H1 (cell line): ENCODE measurements around the gene ARSB. TPM values are rescaled to one million over a fixed set of nuclear protein-coding genes. Genes with fewer than 3 reads are reported as not detected.

Source experiments
- CTCF ChIA-PET: fragments of 300-600 bp; sonication (Branson Sonifier 250); formaldehyde crosslinking; loops from one replicate; lab custom pipeline; 2021; ENCODE audit not compliant: partially characterized antibody; lab: Charles Lee
- POLR2A ChIA-PET: fragments of 300-600 bp; sonication (Branson Sonifier 250); formaldehyde crosslinking; loops from one replicate; lab custom pipeline; 2021; ENCODE audit warnings: inconsistent platforms; ENCODE audit not compliant: partially characterized antibody; lab: Charles Lee
- DNase-seq, 2 experiments: peaks; one replicate each; pipeline versions ENCODE4 v3.0.0 to v3.0.0-alpha.2; 2010 to 2022; ENCODE audit warnings: low spot score in 2 of 2, low read depth in 1 of 2, mixed read lengths in 1 of 2
- FAIRE-seq: peaks from 2 replicates; lab custom pipeline; 2011; peaks lifted over from hg19 to GRCh38; lab: Jason Lieb, UNC
- H2AFZ ChIP-seq: 2 replicates; pipeline ENCODE4 v1.8.1; 2012; ENCODE audit warnings: low read length, inconsistent platforms
- H2AK5ac ChIP-seq: 2 replicates; pipeline ENCODE4 v1.6.1; 2013; ENCODE audit warnings: low read depth, low read length
- H2BK120ac ChIP-seq: replicated peaks from 2 replicates; pipeline ENCODE3; 2013; ENCODE audit warnings: low read depth, low read length, inconsistent platforms
- H2BK12ac ChIP-seq: 2 replicates; pipeline ENCODE4 v1.6.1; 2013; ENCODE audit warnings: low read depth, low read length
- H2BK15ac ChIP-seq: 2 replicates; pipeline ENCODE4 v1.6.1; 2013; ENCODE audit warnings: low read length
- H2BK20ac ChIP-seq: 2 replicates; pipeline ENCODE4 v1.6.1; 2013; ENCODE audit warnings: low read length
- H2BK5ac ChIP-seq: 2 replicates; pipeline ENCODE4 v1.6.1; 2013; ENCODE audit warnings: low read depth, low read length
- H3K14ac ChIP-seq: 2 replicates; pipeline ENCODE4 v1.6.1; 2013; ENCODE audit warnings: inconsistent platforms; ENCODE audit not compliant: insufficient read length
- H3K18ac ChIP-seq: 2 replicates; pipeline ENCODE4 v1.6.1; 2013; ENCODE audit warnings: low read length; ENCODE audit errors: extremely low read depth
- H3K23ac ChIP-seq: 2 replicates; pipeline ENCODE4 v1.6.1; 2013; ENCODE audit warnings: inconsistent platforms; ENCODE audit not compliant: insufficient read length
- H3K23me2 ChIP-seq: 2 replicates; pipeline ENCODE4 v1.6.1; 2013; ENCODE audit warnings: low read depth, low read length
- H3K27ac ChIP-seq: 2 replicates; pipeline ENCODE4 v1.6.1; 2011; ENCODE audit warnings: low read depth, low read length, inconsistent platforms
- H3K27me3 ChIP-seq, 4 experiments: replicated peaks in 1 of 4; 1 replicate in 1 of 4; 2 replicates in 3 of 4; pipeline versions ENCODE4 v1.6.1 to v1.8.1; 2011 to 2013; ENCODE audit warnings: low read length in 3 of 4, mild to moderate bottlenecking in 3 of 4, inconsistent platforms in 2 of 4, mixed read lengths in 2 of 4, moderate library complexity in 1 of 4; ENCODE audit not compliant: control insufficient read depth in 3 of 4, insufficient read depth in 3 of 4; ENCODE audit errors: extremely low read depth in 1 of 4
- H3K36me3 ChIP-seq, 4 experiments: 2 replicates each; pipeline versions ENCODE4 v1.6.1 to v1.8.1; 2011 to 2013; ENCODE audit warnings: mild to moderate bottlenecking in 4 of 4, low read length in 3 of 4, moderate library complexity in 2 of 4, control low read depth in 1 of 4, inconsistent platforms in 1 of 4; ENCODE audit not compliant: insufficient read depth in 4 of 4, control insufficient read depth in 2 of 4
- H3K4ac ChIP-seq: replicated peaks from 2 replicates; pipeline ENCODE3; 2013; ENCODE audit warnings: low read length, low read depth, mixed read lengths, inconsistent platforms; ENCODE audit not compliant: insufficient read length
- H3K4me1 ChIP-seq, 4 experiments: replicated peaks in 1 of 4; 1 replicate in 1 of 4; 2 replicates in 3 of 4; pipeline versions ENCODE4 v1.6.1 to v1.8.1; 2011 to 2013; ENCODE audit warnings: low read length in 3 of 4, inconsistent platforms in 2 of 4, mixed read lengths in 1 of 4; ENCODE audit not compliant: insufficient read depth in 4 of 4, control insufficient read depth in 3 of 4
- H3K4me2 ChIP-seq, 2 experiments: 2 replicates each; pipeline versions ENCODE4 v1.6.1 to v1.8.1; 2011 to 2013; ENCODE audit warnings: low read depth in 2 of 2, low read length in 2 of 2, control low read depth in 1 of 2, inconsistent platforms in 1 of 2, mild to moderate bottlenecking in 1 of 2; ENCODE audit not compliant: insufficient read depth in 1 of 2
- H3K4me3 ChIP-seq, 4 experiments: fragments of 200-600, 300-600 bp in 1 of 4; sonication (generic), shearing (Covaris generic), sonication (Bioruptor Twin) in 1 of 4; 2 replicates each; pipeline versions ENCODE4 v1.5.1 to v1.8.1; 2011 to 2016; ENCODE audit warnings: low read length in 4 of 4, low read depth in 3 of 4, control low read depth in 2 of 4, inconsistent platforms in 2 of 4, mild to moderate bottlenecking in 2 of 4, mixed read lengths in 1 of 4, moderate library complexity in 1 of 4; ENCODE audit not compliant: insufficient read depth in 2 of 4; ENCODE audit errors: extremely low read depth in 1 of 4
- H3K56ac ChIP-seq: replicated peaks from 2 replicates; pipeline ENCODE3; 2013; ENCODE audit warnings: low read depth, mild to moderate bottlenecking, mixed read lengths, low read length, inconsistent platforms; ENCODE audit not compliant: insufficient read length
- H3K79me1 ChIP-seq: 2 replicates; pipeline ENCODE4 v1.6.1; 2013; ENCODE audit warnings: low read depth, low read length, control low read depth
- H3K79me2 ChIP-seq, 2 experiments: 2 replicates each; pipeline versions ENCODE4 v1.6.1 to v1.8.1; 2012 to 2013; ENCODE audit warnings: low read length in 2 of 2, mild to moderate bottlenecking in 2 of 2, inconsistent platforms in 1 of 2; ENCODE audit not compliant: insufficient read depth in 2 of 2, control insufficient read depth in 1 of 2
- H3K9ac ChIP-seq, 4 experiments: replicated peaks in 1 of 4; 1 replicate in 1 of 4; 2 replicates in 3 of 4; pipeline versions ENCODE4 v1.6.1 to v1.8.1; 2011 to 2013; ENCODE audit warnings: low read depth in 3 of 4, low read length in 3 of 4, control low read depth in 2 of 4, mild to moderate bottlenecking in 2 of 4, moderate library complexity in 2 of 4, inconsistent platforms in 1 of 4; ENCODE audit errors: extremely low read depth in 1 of 4
- H3K9me3 ChIP-seq, 2 experiments: 2 replicates each; pipeline versions ENCODE4 v1.6.1 to v1.8.1; 2012 to 2013; ENCODE audit warnings: mild to moderate bottlenecking in 2 of 2, moderate library complexity in 2 of 2, control low read depth in 1 of 2, inconsistent platforms in 1 of 2, low read depth in 1 of 2, low read length in 1 of 2, mixed read lengths in 1 of 2; ENCODE audit not compliant: insufficient read depth in 2 of 2
- H4K20me1 ChIP-seq, 2 experiments: replicated peaks in 1 of 2; 2 replicates each; pipeline versions ENCODE3 to v1.8.1; 2011 to 2013; ENCODE audit warnings: inconsistent platforms in 2 of 2, low read length in 2 of 2, mild to moderate bottlenecking in 1 of 2; ENCODE audit not compliant: insufficient read depth in 2 of 2, control insufficient read depth in 1 of 2
- H4K5ac ChIP-seq: 2 replicates; pipeline ENCODE4 v1.6.1; 2013; ENCODE audit warnings: low read length, low read depth, mixed read lengths, inconsistent platforms; ENCODE audit not compliant: insufficient read length
- H4K8ac ChIP-seq: 2 replicates; pipeline ENCODE4 v1.8.0; 2013; ENCODE audit warnings: mild to moderate bottlenecking, moderate library complexity, low read length, inconsistent platforms; ENCODE audit not compliant: insufficient read depth; ENCODE audit errors: extremely low read depth
- H4K91ac ChIP-seq: replicated peaks from 2 replicates; pipeline ENCODE3; 2013; ENCODE audit warnings: low read length, mixed read lengths, inconsistent platforms; ENCODE audit not compliant: insufficient read length
- ASH2L ChIP-seq: fragments of 200-600, 300-600 bp; sonication (generic); IDR thresholded peaks from one replicate; pipeline ENCODE4 v1.7.1; 2017; ENCODE audit warnings: low read length
- ATF2 ChIP-seq: IDR thresholded peaks from 2 replicates; pipeline ENCODE4 v1.6.1; 2012; ENCODE audit warnings: low read length, inconsistent platforms
- ATF3 ChIP-seq: IDR thresholded peaks from 2 replicates; pipeline ENCODE4 v1.6.1; 2011; ENCODE audit warnings: low read depth, mild to moderate bottlenecking, low read length; ENCODE audit not compliant: insufficient read depth
- CTBP2 ChIP-seq: IDR thresholded peaks from 2 replicates; pipeline ENCODE4 v1.7.0; 2011; ENCODE audit warnings: borderline replicate concordance, mild to moderate bottlenecking, moderate library complexity, mixed read lengths, low read length; ENCODE audit not compliant: insufficient read depth, insufficient read length
- JUN ChIP-seq: IDR thresholded peaks from 2 replicates; pipeline ENCODE4 v1.6.1; 2011; ENCODE audit warnings: low read depth, mild to moderate bottlenecking, improper control_type of control experiment, low read length
- JUND ChIP-seq: IDR thresholded peaks from 2 replicates; pipeline ENCODE4 v1.6.1; 2011; ENCODE audit warnings: mild to moderate bottlenecking, improper control_type of control experiment, low read length
- KDM1A ChIP-seq: fragments of 200-600, 300-600 bp; sonication (generic); IDR thresholded peaks from 2 replicates; pipeline ENCODE4 v1.7.1; 2016; ENCODE audit warnings: mild to moderate bottlenecking, low read length, borderline replicate concordance
- MAFK ChIP-seq: IDR thresholded peaks from 2 replicates; pipeline ENCODE4 v1.6.1; 2012; ENCODE audit warnings: low read depth, mild to moderate bottlenecking, improper control_type of control experiment, low read length
- SIN3A ChIP-seq, 2 experiments: IDR thresholded peaks in 1 of 2; conservative IDR thresholded peaks in 1 of 2; 2 replicates each; pipeline ENCODE4 v1.6.1; 2011 to 2012; ENCODE audit warnings: low read length in 2 of 2, improper control_type of control experiment in 1 of 2, low read depth in 1 of 2, mild to moderate bottlenecking in 1 of 2
- SIRT6 ChIP-seq: IDR thresholded peaks from one replicate; pipeline ENCODE4 v1.7.1; 2012; ENCODE audit warnings: low read length, inconsistent platforms
- TCF12 ChIP-seq: IDR thresholded peaks from 2 replicates; pipeline ENCODE4 v1.6.1; 2011; ENCODE audit warnings: low read depth, mild to moderate bottlenecking, low read length
- TEAD4 ChIP-seq: IDR thresholded peaks from 2 replicates; pipeline ENCODE4 v1.6.1; 2012; ENCODE audit warnings: low read depth, low read length, inconsistent platforms, mixed read lengths
- WGBS, 2 experiments: shearing (Covaris generic) in 1 of 2; methylation state at CpG; one replicate each; pipeline versions ENCODE4 v1.1.6 to v1.1.7; 2013 to 2015; ENCODE audit warnings: low lambda C conversion rate in 2 of 2, mixed read lengths in 2 of 2, inconsistent platforms in 1 of 2, low coverage in 1 of 2, missing lambda C conversion rate in 1 of 2; ENCODE audit not compliant: insufficient replicate concordance in 2 of 2, insufficient coverage in 1 of 2, insufficient read length in 1 of 2; ENCODE audit errors: extremely low coverage in 1 of 2, missing lambda C conversion rate in 1 of 2; 5-methylcytosine and 5-hydroxymethylcytosine counted together
- polyA plus RNA-seq, 7 experiments: library from polyadenylated mRNA; depleted of rRNA in 3 of 7; stranded (reverse) in 5 of 7; unstranded in 2 of 7; fragments of >200 nt in 5 of 7; fragments of 200-250 nt in 2 of 7; gene quantifications; 1 replicate in 5 of 7; 2 replicates in 1 of 7; 4 replicates in 1 of 7; pipeline versions ENCODE4 v1.2.1 to v1.2.3, GENCODE V29; 2011 to 2013; ENCODE audit warnings: missing spikeins in 2 of 7, mixed read lengths in 2 of 7
- total RNA-seq: library from RNA; stranded (reverse); fragmentation: NEBNext Ultra II Directional; extraction: Animal tissue kit (Norgen Biotek cat#: 25700); gene quantifications from 2 replicates; pipeline ENCODE4 v1.2.1, GENCODE V29; 2021

The ARSB gene
- total and polyA plus RNA-seq, 2 of the 8 experiments (the other 6 are each of a cell fraction or from before 2014, with no cell fraction given) = 6.4 to 13.9 TPM

- Histone ChIP-seq H2BK120ac (no peak overlapping the region), H4K5ac (no peak overlapping the region), H3K27ac (no peak overlapping the region), H3K9me3 (no peaks in the 10 kb centered on the region), H4K20me1 (no peaks in the 10 kb centered on the region), H2AFZ (no peak overlapping the region), H3K9ac (no peak overlapping the region), H3K18ac (no peak overlapping the region), H3K27me3 (no peaks in the 10 kb centered on the region), H4K91ac (no peak overlapping the region), H3K4me3 (no peak overlapping the region), H2BK15ac (no peak overlapping the region), H3K4me2 (no peak overlapping the region), H3K23me2 (no peaks in the 10 kb centered on the region), H3K56ac (no peak overlapping the region), H4K8ac (no peak overlapping the region), H3K36me3 (no peaks in the 10 kb centered on the region), H3K14ac (no peak overlapping the region), H3K79me2 (no peaks in the 10 kb centered on the region), H3K4ac (no peak overlapping the region), H2BK12ac (no peak overlapping the region), H3K4me1 (no peaks in the 10 kb centered on the region), H2AK5ac (no peak overlapping the region), H3K79me1 (no peaks in the 10 kb centered on the region), H2BK5ac (no peak overlapping the region), H3K23ac (no peak overlapping the region), H2BK20ac (no peak overlapping the region)
- WGBS, 2 experiments = 93% methylated on average over 1 of the region's 1 CpG; no CpG with 5 or more reads in 1 of the 2 experiments
- FAIRE-seq (no peak), DNase-seq (no peak)
- ChIA-PET CTCF (no interaction called here), POLR2A (no interaction called here)
- TF ChIP-seq JUN (no peak), JUND (no peak), ASH2L (no peak), SIN3A (conservative IDR thresholded peaks at IDR 0.05 in 1 of 2, IDR thresholded peaks at IDR 0.05 in 1 of 2; ENCODE audit: low read depth in 1 of 2, low read length in 2 of 2) (no peak), KDM1A (no peak), TCF12 (no peak), ATF2 (no peak), CTBP2 (no peak), ATF3 (no peak), TEAD4 (no peak), MAFK (no peak), SIRT6 (no peak)
Observed at GRCh38 chr5:78843436-78843835, 141.7 kb downstream of the ARSB start.
